ENCODE measurements around the gene BCL2L11.

The BCL2L11 gene

GRCh38 chr2:111198701-111199100 is 78.0 kb downstream of the BCL2L11 start:
- DNase-seq: no peak

- DNase-seq: no peak
Observed at GRCh38 chr2:111199840-111200239, 79.1 kb downstream of the BCL2L11 start.

- no peak for DNase-seq
Observed at GRCh38 chr2:111200333-111200881, 79.7 kb downstream of the BCL2L11 start.

DNA sequence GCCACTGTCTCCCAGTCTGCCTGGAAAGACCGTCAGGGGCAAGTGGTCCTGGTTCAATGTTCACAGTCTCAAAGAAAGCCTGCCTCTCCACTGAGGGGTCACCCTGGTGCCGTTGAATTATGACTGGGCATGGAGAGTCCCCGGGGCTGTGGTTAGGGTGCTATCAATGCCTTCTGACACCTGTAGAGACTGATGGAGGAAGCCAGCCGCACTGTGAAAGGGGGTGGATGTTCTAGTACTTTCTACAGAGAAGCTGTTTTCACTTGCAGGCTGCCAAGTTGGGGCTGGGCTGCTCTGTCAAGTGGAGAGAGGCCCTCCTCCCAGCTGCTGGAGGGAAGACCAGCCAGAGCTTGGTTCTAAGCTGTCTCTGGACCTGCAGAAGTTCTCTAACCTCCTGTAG is 80.5 kb downstream of the BCL2L11 start:
- DNase-seq: no peak

DNA sequence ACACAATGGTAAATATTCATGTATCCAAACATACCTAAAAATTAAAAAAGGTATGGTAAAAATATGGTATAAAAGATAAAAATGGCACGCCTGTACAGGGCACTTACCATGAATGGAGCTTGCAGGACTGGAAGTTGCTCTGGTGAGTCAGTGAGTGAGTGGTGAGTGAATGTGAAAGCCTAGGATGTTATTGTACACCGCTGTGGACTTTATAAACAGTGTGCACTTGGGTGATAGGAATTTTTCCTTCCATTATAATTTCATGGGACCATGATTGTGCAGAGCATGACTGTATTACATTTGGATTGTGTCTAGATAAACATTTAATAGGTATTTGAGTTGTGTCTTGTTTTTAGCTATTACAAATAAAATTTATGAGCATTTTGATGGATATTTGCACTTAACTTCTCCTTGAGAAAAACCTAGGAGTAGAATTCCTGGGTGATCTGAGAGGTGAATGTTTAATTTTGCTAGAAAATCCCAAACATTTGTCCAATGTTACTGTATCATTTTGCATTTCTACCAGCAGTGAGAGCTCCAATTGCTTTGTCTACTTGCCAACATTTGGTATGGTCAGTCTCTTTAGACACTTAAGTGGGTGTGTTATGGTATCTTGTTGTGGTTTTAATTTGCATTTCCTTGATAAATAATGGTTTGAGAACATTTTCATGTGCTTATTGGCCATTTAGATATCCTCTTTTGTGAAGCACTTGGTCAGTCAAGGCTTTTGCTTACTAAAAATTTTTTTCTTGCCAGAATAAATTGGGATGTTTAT is 81.7 kb downstream of the BCL2L11 start:
- no peak for DNase-seq

DNA sequence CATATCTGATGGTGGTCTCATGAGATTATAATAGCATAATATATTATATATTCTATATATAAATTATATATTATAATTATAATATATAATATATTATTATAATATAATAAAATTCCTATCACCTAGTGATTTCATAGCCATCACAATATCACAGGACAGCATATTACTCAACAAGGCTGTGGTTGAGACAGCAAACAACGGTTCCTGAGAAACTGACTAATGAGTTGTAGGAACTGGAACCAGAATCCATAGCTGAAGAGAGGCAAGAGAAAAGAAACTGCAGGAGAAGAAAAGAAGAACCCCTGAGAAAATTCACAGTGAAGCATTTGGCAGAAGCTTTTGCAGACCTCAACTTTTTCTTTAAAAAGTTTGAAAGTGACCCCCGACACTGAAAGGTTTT is 84.0 kb downstream of the BCL2L11 start:
- DNase-seq: no peak

DNA sequence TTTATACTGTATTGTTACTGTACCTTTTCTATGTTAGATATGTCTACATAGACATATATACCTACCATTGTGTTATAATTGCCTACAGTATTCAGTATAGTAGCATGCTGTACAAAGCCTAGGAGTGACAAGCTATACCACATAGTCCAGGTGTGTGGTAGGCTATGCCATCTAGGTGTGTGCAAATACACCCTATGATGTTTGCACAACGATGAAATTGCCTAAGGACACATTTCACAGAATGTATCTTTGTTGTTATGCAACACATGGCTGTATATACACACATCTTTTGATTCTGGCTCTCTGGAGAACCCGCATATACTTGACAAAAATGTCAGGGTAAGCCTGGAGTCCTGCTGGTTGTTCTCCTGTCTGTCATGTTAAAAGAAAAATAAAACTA is 85.1 kb downstream of the BCL2L11 start:
- DNase-seq: no peak

GRCh38 chr2:111207851-111208250 is 87.1 kb downstream of the BCL2L11 start:
- DNase-seq: no peak

DNA sequence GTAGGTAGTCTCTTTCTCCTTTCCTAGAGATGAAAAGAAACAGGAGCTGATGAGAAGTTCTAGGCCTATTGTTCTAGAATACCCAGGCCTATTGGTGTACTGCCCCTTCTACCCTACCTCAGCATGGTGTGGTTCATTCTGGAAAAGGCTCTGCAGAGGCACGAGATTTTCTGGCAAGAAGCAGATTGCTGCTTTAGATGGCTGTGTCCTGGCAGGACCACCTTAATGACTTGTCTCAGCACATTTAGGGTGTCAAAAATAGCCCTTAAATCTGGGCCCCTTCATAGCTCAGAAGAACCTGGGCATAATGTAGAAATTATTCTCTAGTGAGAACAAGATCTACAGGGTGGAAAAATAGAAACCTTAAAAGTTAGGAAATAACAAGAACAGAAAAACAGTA is 87.9 kb downstream of the BCL2L11 start:
- no peak for DNase-seq

GRCh38 chr2:111209045-111209514 is 88.4 kb downstream of the BCL2L11 start:
- no peak for DNase-seq

- DNase-seq: no peak
Observed at GRCh38 chr2:111210036-111210435, 89.3 kb downstream of the BCL2L11 start.

DNA sequence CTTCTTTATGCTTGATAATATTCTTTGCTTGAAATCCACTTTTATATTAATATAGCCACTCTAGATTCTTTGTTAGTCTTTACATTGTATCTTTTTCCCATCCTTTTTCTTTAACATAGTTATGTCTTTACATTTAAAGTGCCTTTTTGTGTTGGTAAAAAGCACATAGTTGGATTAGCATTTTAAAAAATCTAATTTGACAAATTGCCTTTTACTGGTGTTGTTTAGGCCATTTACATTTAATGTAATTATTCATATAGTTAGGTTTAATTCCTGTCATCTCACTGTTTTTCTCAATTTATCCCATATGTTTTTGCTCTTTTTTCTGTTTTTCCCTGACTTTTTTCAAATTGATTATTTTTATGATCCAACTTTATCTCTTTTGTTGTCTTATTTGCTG is 93.2 kb downstream of the BCL2L11 start:
- DNase-seq: no peak

GRCh38 chr2:111216811-111217652 is 96.3 kb downstream of the BCL2L11 start:
- no peak for DNase-seq
